ENCODE data around the gene COL4A5.

Gene COL4A5

GRCh38 chrX:108735679-108736508 is 296.3 kb downstream of the COL4A5 start:
- TF ChIP-seq CTCF (IDR thresholded peaks at IDR 0.05; ENCODE audit: low read depth, low read length, missing control alignments), result no peak
- H3K4me3 ChIP-seq (replicated peaks; ENCODE audit: low read depth, low read length), result peak overlapping the region; percentile 24; the same call in 1 of the 2 replicates
- no peak for DNase-seq (ENCODE audit: extremely low read depth, low read depth)

GRCh38 chrX:108736509-108737479 is 297.2 kb downstream of the COL4A5 start, which contains the start of gene IRS4:
Gene IRS4 (minus strand): TSS chrX:108736563.
- TF ChIP-seq CTCF (IDR thresholded peaks at IDR 0.05; ENCODE audit: low read depth, low read length, missing control alignments), result no peak
- peak within 1 kb of the TSS; percentile 24 for H3K4me3 ChIP-seq (replicated peaks; ENCODE audit: low read depth, low read length)
- no peak for DNase-seq (ENCODE audit: extremely low read depth, low read depth)

GRCh38 chrX:108737754-108738153 is 298.1 kb downstream of the COL4A5 start:
- no peak for DNase-seq (ENCODE audit: extremely low read depth, low read depth)
- TF ChIP-seq CTCF (IDR thresholded peaks at IDR 0.05; ENCODE audit: low read depth, low read length, missing control alignments), result no peak
- no peak overlapping the region for H3K4me3 ChIP-seq (replicated peaks; ENCODE audit: low read depth, low read length)

GRCh38 chrX:108740299-108740774 is 300.7 kb downstream of the COL4A5 start:
- no peak overlapping the region for H3K4me3 ChIP-seq (replicated peaks; ENCODE audit: low read depth, low read length)
- no peak for DNase-seq (ENCODE audit: extremely low read depth, low read depth)
- no peak for TF ChIP-seq CTCF (IDR thresholded peaks at IDR 0.05; ENCODE audit: low read depth, low read length, missing control alignments)
